ENCODE data around the gene MAGEB17.

- TF ChIP-seq POLR2AphosphoS5 (IDR thresholded peaks at IDR 0.05; ENCODE audit: borderline replicate concordance, low read depth, low read length): no peak
- no peak for TF ChIP-seq EZH2 (IDR thresholded peaks at IDR 0.05)
Observed at GRCh38 chrX:16177260-16177659, 10.0 kb downstream of the MAGEB17 start.

All from SK-N-MC (cell line).